B cell (primary cell): ENCODE results near the gene CADM2.

Experiments used
- CTCF ChIP-seq: fragments of 200-600 bp; IDR thresholded peaks from one replicate; pipeline ENCODE4 v1.8.0; 2022; ENCODE audit warnings: antibody characterized with exemption, mild to moderate bottlenecking
- EZH2 ChIP-seq: IDR thresholded peaks from 2 replicates; pipeline ENCODE4 v1.6.1; 2012; ENCODE audit warnings: borderline replicate concordance, low read depth, mild to moderate bottlenecking, moderate library complexity, low read length; ENCODE audit not compliant: insufficient read depth, poor library complexity, severe bottlenecking

GRCh38 chr3:85627932-85628331 is 669.1 kb downstream of the CADM2 start:
- TF ChIP-seq CTCF = no peak
- TF ChIP-seq EZH2 = no peak
